DMS153 treated with DMSO at 0.1 percent for 48 hours (cell line): ENCODE results near the gene MAP2K5.
"Not testable (repeated sequence)": the region's sequence is repeated elsewhere in the genome, so short reads cannot be mapped to it uniquely, and the experiment has no call there.

Experiments used
- DNase-seq: peaks from one replicate; lab custom pipeline; 2025; ENCODE audit not compliant: unreplicated experiment; lab: John Stamatoyannopoulos, UW

The MAP2K5 gene

GRCh38 chr15:67592245-67592644 lies 49.7 kb downstream of the MAP2K5 start:
- DNase-seq = no peak

- DNase-seq = no peak
Measured at GRCh38 chr15:67593562-67593961, 51.1 kb downstream of the MAP2K5 start.

- no peak for DNase-seq
Measured at GRCh38 chr15:67594770-67595169, 52.3 kb downstream of the MAP2K5 start.

GRCh38 chr15:67595572-67595971 lies 53.1 kb downstream of the MAP2K5 start:
- DNase-seq = no peak

- no peak for DNase-seq
Measured at GRCh38 chr15:67601073-67601472, 58.6 kb downstream of the MAP2K5 start.

- DNase-seq = no peak
Measured at GRCh38 chr15:67603063-67603462, 60.6 kb downstream of the MAP2K5 start.

GRCh38 chr15:67605871-67606270 lies 63.4 kb downstream of the MAP2K5 start:
- no peak for DNase-seq

- DNase-seq = no peak
Measured at GRCh38 chr15:67606742-67607141, 64.2 kb downstream of the MAP2K5 start.

GRCh38 chr15:67607329-67607728 lies 64.8 kb downstream of the MAP2K5 start:
- DNase-seq = no peak

GRCh38 chr15:67607959-67608637 lies 65.6 kb downstream of the MAP2K5 start:
- no peak for DNase-seq

GRCh38 chr15:67608638-67608959 lies 66.1 kb downstream of the MAP2K5 start:
- DNase-seq = no peak

GRCh38 chr15:67611370-67612369 lies 69.2 kb downstream of the MAP2K5 start:
- no peak for DNase-seq

- DNase-seq = no peak
Measured at GRCh38 chr15:67613211-67613610, 70.7 kb downstream of the MAP2K5 start.

- DNase-seq = no peak
Measured at GRCh38 chr15:67613708-67614107, 71.2 kb downstream of the MAP2K5 start.

GRCh38 chr15:67615131-67615534 lies 72.6 kb downstream of the MAP2K5 start:
- peak; percentile 1 for DNase-seq

GRCh38 chr15:67618297-67618696 lies 75.8 kb downstream of the MAP2K5 start:
- no peak for DNase-seq

- no peak for DNase-seq
Measured at GRCh38 chr15:67622110-67622509, 79.6 kb downstream of the MAP2K5 start.

- no peak for DNase-seq
Measured at GRCh38 chr15:67632261-67632660, 89.8 kb downstream of the MAP2K5 start.

GRCh38 chr15:67635950-67636349 lies 93.4 kb downstream of the MAP2K5 start:
- not testable (repeated sequence) for DNase-seq

GRCh38 chr15:67639591-67639990 lies 97.1 kb downstream of the MAP2K5 start:
- no peak for DNase-seq

GRCh38 chr15:67641453-67641852 lies 99.0 kb downstream of the MAP2K5 start:
- DNase-seq = no peak

- no peak for DNase-seq
Measured at GRCh38 chr15:67646847-67647246, 104.3 kb downstream of the MAP2K5 start.
